HUES48 (cell line): ENCODE data around the gene WDR90.

Experiments
- H3K27ac ChIP-seq: one replicate; pipeline ENCODE4 v1.7.0; 2013; ENCODE audit warnings: low read depth, low read length, inconsistent platforms
- H3K27me3 ChIP-seq: 2 replicates; pipeline ENCODE4 v1.6.1; 2013; ENCODE audit warnings: mild to moderate bottlenecking, low read length; ENCODE audit not compliant: control insufficient read depth, insufficient read depth
- H3K36me3 ChIP-seq: 2 replicates; pipeline ENCODE4 v1.6.1; 2013; ENCODE audit warnings: low read length; ENCODE audit not compliant: control insufficient read depth, insufficient read depth
- H3K4me1 ChIP-seq: 2 replicates; pipeline ENCODE4 v1.6.1; 2013; ENCODE audit warnings: mild to moderate bottlenecking, low read length; ENCODE audit not compliant: control insufficient read depth, insufficient read depth
- H3K4me3 ChIP-seq: 2 replicates; pipeline ENCODE4 v1.5.1; 2013; ENCODE audit warnings: mild to moderate bottlenecking, low read depth, low read length
- H3K9ac ChIP-seq: 2 replicates; pipeline ENCODE4 v1.6.1; 2013; ENCODE audit warnings: mild to moderate bottlenecking, low read depth, low read length, moderate library complexity
- H3K9me3 ChIP-seq: 2 replicates; pipeline ENCODE4 v1.6.1; 2013; ENCODE audit warnings: low read length; ENCODE audit not compliant: control insufficient read depth, insufficient read depth

Gene WDR90

GRCh38 chr16:617855-618254 is 31.3 kb upstream of the WDR90 start:
- Histone ChIP-seq H3K27ac (no peak overlapping the region), H3K9ac (no peak overlapping the region), H3K4me3 (no peak overlapping the region), H3K27me3 (no peaks in the 10 kb centered on the region), H3K9me3 (no peaks in the 10 kb centered on the region), H3K4me1 (no peaks in the 10 kb centered on the region), H3K36me3 (no peaks in the 10 kb centered on the region)

DNA sequence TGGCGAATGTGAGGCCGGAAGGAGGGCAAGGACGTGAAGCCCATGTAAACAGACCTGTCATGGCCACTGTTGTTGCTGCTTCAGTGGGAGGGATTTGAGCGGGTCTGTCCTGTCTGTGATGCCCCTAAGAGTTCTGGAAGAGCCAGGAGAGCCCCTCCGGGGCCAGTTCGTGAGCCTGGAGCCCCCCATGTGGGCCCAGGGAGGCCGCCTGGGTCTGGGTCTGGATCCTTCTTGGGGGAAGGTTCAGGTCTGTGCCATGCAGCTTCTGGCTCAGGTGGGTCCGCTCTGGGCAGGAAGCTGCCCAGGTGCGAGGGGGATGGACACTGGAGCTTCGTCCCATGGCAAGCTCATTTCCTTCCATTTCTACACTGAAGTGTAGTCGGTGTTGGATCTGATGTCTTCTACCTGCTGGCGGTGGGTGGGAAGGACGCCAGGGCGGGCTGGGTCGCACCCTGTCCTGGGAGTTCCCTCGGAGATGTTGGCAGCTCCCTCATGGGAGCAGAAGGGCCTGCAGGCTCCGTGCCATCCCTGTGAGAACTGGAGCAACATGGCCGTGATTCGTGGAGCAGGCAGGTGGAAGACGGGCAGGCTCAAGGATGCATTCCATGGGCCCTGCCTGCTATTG is 29.6 kb upstream of the WDR90 start:
- no peak overlapping the region for H3K27ac ChIP-seq
- no peaks in the 10 kb centered on the region for H3K36me3 ChIP-seq
- no peaks in the 10 kb centered on the region for H3K9me3 ChIP-seq
- H3K27me3 ChIP-seq, result no peaks in the 10 kb centered on the region
- H3K9ac ChIP-seq, result no peak overlapping the region
- no peak overlapping the region for H3K4me3 ChIP-seq
- H3K4me1 ChIP-seq, result no peaks in the 10 kb centered on the region

GRCh38 chr16:620700-621525 is 28.3 kb upstream of the WDR90 start:
- Histone ChIP-seq H3K9ac (no peak overlapping the region), H3K9me3 (no peaks in the 10 kb centered on the region), H3K27ac (no peak overlapping the region), H3K4me3 (no peak overlapping the region), H3K27me3 (no peaks in the 10 kb centered on the region), H3K36me3 (peaks cover 1% of the 10 kb centered on the region; the same call in 1 of the 2 replicates), H3K4me1 (no peaks in the 10 kb centered on the region)

GRCh38 chr16:621526-622105 is 27.5 kb upstream of the WDR90 start:
- Histone ChIP-seq H3K4me1 (no peaks in the 10 kb centered on the region), H3K9ac (no peak overlapping the region), H3K27me3 (no peaks in the 10 kb centered on the region), H3K27ac (no peak overlapping the region), H3K36me3 (peaks cover 7% of the 10 kb centered on the region; the same call in 1 of the 2 replicates), H3K9me3 (no peaks in the 10 kb centered on the region), H3K4me3 (no peak overlapping the region)

GRCh38 chr16:622920-623280 is 26.3 kb upstream of the WDR90 start:
- no peaks in the 10 kb centered on the region for H3K4me1 ChIP-seq
- no peaks in the 10 kb centered on the region for H3K27me3 ChIP-seq
- H3K27ac ChIP-seq, result no peak overlapping the region
- H3K4me3 ChIP-seq, result no peak overlapping the region
- no peak overlapping the region for H3K9ac ChIP-seq
- H3K9me3 ChIP-seq, result no peaks in the 10 kb centered on the region
- H3K36me3 ChIP-seq, result peaks cover 12% of the 10 kb centered on the region; the same call in 1 of the 2 replicates

DNA sequence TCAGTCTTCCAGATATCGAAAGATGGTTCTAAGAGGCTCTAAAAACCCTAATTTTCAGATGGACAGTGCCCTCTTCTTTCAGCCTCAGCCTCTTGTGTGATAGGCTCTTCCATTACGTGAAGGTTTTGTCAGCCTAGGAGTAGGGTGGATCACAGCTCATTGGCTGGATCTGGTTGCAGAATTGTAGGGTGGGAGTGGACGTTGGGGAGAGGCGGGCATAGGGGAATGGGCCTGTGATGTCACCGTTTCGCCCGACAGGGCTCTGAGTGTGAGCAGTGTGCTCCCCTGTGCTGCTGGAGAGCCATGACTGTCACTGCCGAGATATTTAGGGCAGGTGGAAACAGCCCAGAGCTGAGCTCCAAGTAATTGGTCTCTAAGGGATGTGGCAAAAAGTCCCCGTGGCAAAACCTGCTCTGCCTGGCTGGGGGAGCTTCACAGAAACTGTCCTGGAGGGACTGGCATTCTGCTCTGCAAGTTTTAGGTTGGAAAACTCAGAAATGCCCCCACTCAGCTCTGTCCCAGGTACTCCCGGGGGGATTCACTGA is 24.6 kb upstream of the WDR90 start:
- Histone ChIP-seq H3K4me1 (peaks cover 9% of the 10 kb centered on the region), H3K27ac (no peak overlapping the region), H3K27me3 (no peaks in the 10 kb centered on the region), H3K4me3 (no peak overlapping the region), H3K9me3 (no peaks in the 10 kb centered on the region), H3K9ac (no peak overlapping the region), H3K36me3 (peaks cover 12% of the 10 kb centered on the region; the same call in 1 of the 2 replicates)

DNA sequence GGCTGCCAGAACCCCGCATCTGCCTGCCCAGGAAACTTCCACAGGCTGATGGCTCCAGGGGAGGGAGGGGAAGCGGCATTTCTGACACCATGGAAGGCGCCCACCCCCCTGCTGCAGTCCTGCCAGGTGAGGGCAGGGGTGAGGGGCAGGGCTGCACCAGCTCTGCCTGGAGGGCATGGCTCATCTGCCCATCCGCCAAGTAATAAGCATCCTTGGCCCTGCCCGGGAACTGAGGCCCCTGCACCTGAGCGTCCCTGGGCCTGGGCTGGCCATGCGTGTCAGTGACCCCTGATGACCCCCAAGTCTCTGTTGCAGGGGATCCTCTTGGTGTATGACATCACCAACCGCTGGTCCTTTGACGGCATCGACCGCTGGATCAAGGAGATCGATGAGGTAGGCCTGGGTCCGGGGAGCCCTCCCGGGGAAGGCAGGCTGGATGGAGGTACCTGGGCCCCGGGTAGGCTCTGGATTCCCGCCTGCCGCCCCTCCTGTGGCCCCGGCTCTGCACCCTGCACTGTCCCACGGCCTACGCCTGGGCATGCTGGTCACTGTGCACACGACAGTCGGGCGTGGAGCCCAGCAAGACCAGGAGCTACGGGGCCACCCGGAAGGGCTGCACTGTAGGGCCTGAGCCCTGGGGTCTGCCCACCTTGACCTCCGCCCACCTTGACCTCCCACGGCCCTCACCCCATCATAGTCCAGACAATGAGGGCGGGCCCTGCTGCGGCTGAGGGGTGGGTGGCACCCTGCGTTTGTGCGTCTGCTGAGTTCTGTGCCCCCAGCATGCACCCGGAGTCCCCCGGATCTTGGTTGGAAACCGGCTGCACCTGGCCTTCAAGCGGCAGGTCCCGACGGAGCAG is 23.8 kb upstream of the WDR90 start:
- H3K4me1 ChIP-seq, result peaks cover 16% of the 10 kb centered on the region
- H3K9me3 ChIP-seq, result no peaks in the 10 kb centered on the region
- H3K9ac ChIP-seq, result no peak overlapping the region
- H3K27me3 ChIP-seq, result no peaks in the 10 kb centered on the region
- no peak overlapping the region for H3K4me3 ChIP-seq
- peaks cover 12% of the 10 kb centered on the region; the same call in 1 of the 2 replicates for H3K36me3 ChIP-seq
- H3K27ac ChIP-seq, result no peak overlapping the region

GRCh38 chr16:625977-626765 is 23.0 kb upstream of the WDR90 start:
- H3K9ac ChIP-seq, result no peak overlapping the region
- H3K4me1 ChIP-seq, result peaks cover 22% of the 10 kb centered on the region

DNA sequence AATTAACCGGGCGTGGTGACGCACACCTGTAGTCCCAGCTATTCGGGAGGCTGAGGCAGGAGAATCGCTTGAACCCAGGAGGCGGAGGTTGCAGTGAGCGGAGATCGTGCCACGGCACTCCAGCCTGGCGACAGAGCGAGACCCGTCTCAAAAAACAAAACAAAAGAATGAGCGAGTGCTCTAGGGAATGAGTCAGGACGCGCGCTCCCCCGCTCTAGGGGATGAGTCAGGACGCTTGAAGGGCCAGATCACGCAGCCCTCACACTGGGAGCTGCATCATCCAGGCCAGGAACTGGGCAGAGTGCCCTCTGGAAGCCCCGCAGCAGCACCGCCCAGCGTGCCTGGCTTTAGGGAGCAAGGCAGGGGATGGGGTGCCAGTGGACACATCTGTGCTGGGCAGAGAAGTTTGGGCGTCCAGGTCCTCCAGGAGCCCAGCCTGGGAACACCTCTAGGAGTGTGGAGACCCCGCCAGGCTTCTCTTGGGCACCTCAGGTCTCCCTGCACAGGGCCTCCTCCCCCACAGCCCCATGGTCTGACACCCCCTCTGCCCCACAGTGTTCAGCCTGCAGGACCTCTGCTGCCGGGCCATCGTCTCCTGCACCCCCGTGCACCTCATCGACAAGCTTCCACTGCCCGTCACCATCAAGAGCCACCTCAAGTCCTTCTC is 22.2 kb upstream of the WDR90 start:
- H3K9me3 ChIP-seq, result no peaks in the 10 kb centered on the region
- no peak overlapping the region for H3K9ac ChIP-seq
- peaks cover 22% of the 10 kb centered on the region for H3K4me1 ChIP-seq
- H3K4me3 ChIP-seq, result no peak overlapping the region
- no peaks in the 10 kb centered on the region for H3K27me3 ChIP-seq
- peaks cover 12% of the 10 kb centered on the region; the same call in 1 of the 2 replicates for H3K36me3 ChIP-seq
- H3K27ac ChIP-seq, result no peak overlapping the region

More at GRCh38 chr16:625977-626765, 23.0 kb upstream of the WDR90 start:
- H3K36me3 ChIP-seq, result peaks cover 12% of the 10 kb centered on the region; the same call in 1 of the 2 replicates
- H3K9me3 ChIP-seq, result no peaks in the 10 kb centered on the region
- H3K4me3 ChIP-seq, result no peak overlapping the region
- H3K27ac ChIP-seq, result no peak overlapping the region
- H3K27me3 ChIP-seq, result no peaks in the 10 kb centered on the region
